HCT116 (cell line): ENCODE data around the gene LTBP1. TPM values are rescaled to one million over a fixed set of nuclear protein-coding genes. Genes with fewer than 3 reads are reported as not detected.

Experiments used
- ATAC-seq: fragments of 200-7000 bp; cut with Tn5 transposase; 2 replicates; pipeline ENCODE4 v1.9.1; 2020; ENCODE audit warnings: mild to moderate bottlenecking, moderate library complexity
- BruUV-seq: library from RNA; stranded (reverse); fragments of 400-500 nt; replicated peaks from 2 replicates; lab custom pipeline; 2021; lab: Mats Ljungman, UMichigan
- CTCF ChIA-PET: fragments of 300-600 bp; sonication (Branson Sonifier 250); formaldehyde crosslinking; loops from one replicate; lab custom pipeline; 2021; ENCODE audit warnings: antibody characterized with exemption; lab: Charles Lee
- POLR2A ChIA-PET: fragments of 300-600, 350-600 bp; sonication (Branson Sonifier 250); formaldehyde crosslinking; loops from one replicate; lab custom pipeline; 2021; ENCODE audit warnings: antibody characterized with exemption; lab: Charles Lee
- RAD21 ChIA-PET, 2 experiments: fragments of 300-600 bp; sonication (Branson Sonifier 250); formaldehyde crosslinking; loops; one replicate each; lab custom pipeline; 2023; ENCODE audit warnings: low total read pairs in 2 of 2; ENCODE audit not compliant: uncharacterized antibody in 2 of 2, unreplicated experiment in 2 of 2, low non-redundant PET in 1 of 2; lab: Charles Lee
- DNase-seq: peaks from one replicate; pipeline ENCODE4 v3.0.0-alpha.2; 2010; ENCODE audit warnings: low read depth, low spot score
- H2AFZ ChIP-seq: fragments of 200-600 bp; shearing (Covaris generic), sonication (generic); 2 replicates; pipeline ENCODE4 v1.6.1; 2017; ENCODE audit warnings: low read depth, mixed run types, mixed read lengths, antibody characterized with exemption, low read length; ENCODE audit not compliant: poor library complexity, severe bottlenecking
- H3K27ac ChIP-seq: 2 replicates; pipeline ENCODE4 v1.5.1; 2012; ENCODE audit warnings: low read depth, low read length
- H3K27me3 ChIP-seq: fragments of 200-600 bp; sonication (generic); 2 replicates; pipeline ENCODE4 v1.6.1; 2016; ENCODE audit warnings: mixed run types, low read length, mixed read lengths; ENCODE audit not compliant: insufficient read depth
- H3K36me3 ChIP-seq, 2 experiments: fragments of 200-500 bp in 1 of 2; fragments of 200-600 bp in 1 of 2; sonication (Bioruptor generic) in 1 of 2; sonication (generic) in 1 of 2; 2 replicates each; pipeline versions ENCODE4 v1.5.1 to v1.6.1; 2014 to 2016; ENCODE audit warnings: low read length in 2 of 2, inconsistent platforms in 1 of 2, mixed read lengths in 1 of 2, mixed run types in 1 of 2; ENCODE audit not compliant: insufficient read depth in 2 of 2, control insufficient read depth in 1 of 2
- H3K4me1 ChIP-seq, 2 experiments: fragments of 200-600 bp in 1 of 2; sonication (generic) in 1 of 2; 2 replicates each; pipeline versions ENCODE4 v1.5.1 to v1.6.1; 2012 to 2017; ENCODE audit warnings: low read length in 2 of 2, inconsistent platforms in 1 of 2, mild to moderate bottlenecking in 1 of 2, mixed read lengths in 1 of 2, mixed run types in 1 of 2, moderate library complexity in 1 of 2; ENCODE audit not compliant: insufficient read depth in 2 of 2, control insufficient read depth in 1 of 2
- H3K4me2 ChIP-seq: fragments of 200-600 bp; sonication (generic); 2 replicates; pipeline ENCODE4 v1.6.1; 2017; ENCODE audit warnings: mixed run types, low read length, mixed read lengths
- H3K4me3 ChIP-seq, 2 experiments: fragments of 200-600 bp in 1 of 2; sonication (generic) in 1 of 2; replicated peaks in 1 of 2; 2 replicates each; pipeline ENCODE4 v1.5.1; 2011 to 2016; ENCODE audit warnings: low read length in 2 of 2, control low read depth in 1 of 2, low read depth in 1 of 2, mild to moderate bottlenecking in 1 of 2, mixed read lengths in 1 of 2, mixed run types in 1 of 2
- H3K79me2 ChIP-seq: fragments of 200-600 bp; sonication (generic); 2 replicates; pipeline ENCODE4 v1.6.1; 2017; ENCODE audit warnings: mild to moderate bottlenecking, mixed run types, low read length, moderate library complexity, mixed read lengths; ENCODE audit not compliant: insufficient read depth
- H3K9ac ChIP-seq: fragments of 200-600 bp; sonication (generic); 2 replicates; pipeline ENCODE4 v1.6.1; 2016; ENCODE audit warnings: low read length, mixed read lengths
- H3K9me2 ChIP-seq: fragments of 200-600 bp; sonication (generic), shearing (Covaris generic); 2 replicates; pipeline ENCODE4 v1.6.1; 2017; ENCODE audit warnings: mixed run types, mild to moderate bottlenecking, moderate library complexity; ENCODE audit not compliant: insufficient read depth
- H3K9me3 ChIP-seq, 2 experiments: fragments of 200-500 bp in 1 of 2; fragments of 200-600 bp in 1 of 2; sonication (Bioruptor generic) in 1 of 2; sonication (generic) in 1 of 2; 2 replicates each; pipeline ENCODE4 v1.6.1; 2014 to 2017; ENCODE audit warnings: low read length in 2 of 2, mixed read lengths in 2 of 2, inconsistent platforms in 1 of 2, low read depth in 1 of 2, mild to moderate bottlenecking in 1 of 2, mixed run types in 1 of 2, moderate library complexity in 1 of 2; ENCODE audit not compliant: control insufficient read depth in 1 of 2, insufficient read depth in 1 of 2
- H4K20me1 ChIP-seq: fragments of 200-600 bp; sonication (generic), shearing (Covaris generic); 2 replicates; pipeline ENCODE4 v1.6.1; 2017; ENCODE audit warnings: mixed run types, mild to moderate bottlenecking, moderate library complexity; ENCODE audit not compliant: insufficient read depth
- CEBPB ChIP-seq: IDR thresholded peaks from 2 replicates; pipeline ENCODE4 v1.6.1; 2012; ENCODE audit warnings: low read depth
- EGR1 ChIP-seq: IDR thresholded peaks from 2 replicates; pipeline ENCODE4 v1.6.1; 2012; ENCODE audit warnings: low read depth
- ELF1 ChIP-seq: IDR thresholded peaks from 2 replicates; pipeline ENCODE4 v1.6.1; 2012; ENCODE audit warnings: low read depth, borderline replicate concordance
- EZH2 ChIP-seq: fragments of 200-600 bp; sonication (generic); IDR thresholded peaks from 2 replicates; pipeline ENCODE4 v1.6.1; 2017; ENCODE audit warnings: antibody characterized with exemption, mixed run types
- EZH2phosphoT487 ChIP-seq: fragments of 200-600 bp; IDR thresholded peaks from 2 replicates; pipeline ENCODE4 v1.6.1; 2018; ENCODE audit warnings: antibody characterized with exemption, borderline replicate concordance
- JUND ChIP-seq: IDR thresholded peaks from 2 replicates; pipeline ENCODE4 v1.6.1; 2012
- RAD21 ChIP-seq: IDR thresholded peaks from 2 replicates; pipeline ENCODE4 v1.6.1; 2012; ENCODE audit warnings: low read depth, mild to moderate bottlenecking
- SRF ChIP-seq: IDR thresholded peaks from 2 replicates; pipeline ENCODE4 v1.6.1; 2012; ENCODE audit warnings: low read depth
- TCF7L2 ChIP-seq: IDR thresholded peaks from 2 replicates; pipeline ENCODE4 v1.7.0; 2011; ENCODE audit warnings: borderline replicate concordance, inconsistent platforms; ENCODE audit not compliant: insufficient read depth, insufficient read length; ENCODE audit errors: extremely low read depth
- YY1 ChIP-seq: IDR thresholded peaks from 2 replicates; pipeline ENCODE4 v1.6.1; 2011; ENCODE audit warnings: low read length, low read depth, moderate library complexity, mild to moderate bottlenecking; ENCODE audit not compliant: insufficient replicate concordance; ENCODE audit errors: extremely low read depth
- ZNF274 ChIP-seq: fragments of 200-500 bp; sonication (Bioruptor generic); IDR thresholded peaks from 2 replicates; pipeline ENCODE4 v1.6.1; 2014; ENCODE audit warnings: mild to moderate bottlenecking, low read depth, low read length, inconsistent platforms
- intact Hi-C: fragments of 100-400 bp; cut with micrococcal nuclease; formaldehyde crosslinking; loops from 2 replicates; pipeline ENCODE4 v1.10.0; 2022
- total RNA-seq: library from RNA; stranded (reverse); gene quantifications from one replicate; pipeline ENCODE4 v1.2.1, GENCODE V29; 2021; ENCODE audit not compliant: unreplicated experiment
- TF ChIP-seq, protein P1 (sequence below): IDR thresholded peaks from 2 replicates; pipeline ENCODE4 v1.6.1; 2012
- TF ChIP-seq, protein P2 (sequence below): IDR thresholded peaks from 2 replicates; pipeline ENCODE4 v1.6.1; 2011; ENCODE audit warnings: mild to moderate bottlenecking, low read length, moderate library complexity; ENCODE audit not compliant: insufficient replicate concordance; ENCODE audit errors: extremely low read depth
- TF ChIP-seq, protein P3 (sequence below): IDR thresholded peaks from 2 replicates; pipeline ENCODE4 v1.6.1; 2012; ENCODE audit warnings: low read depth
- TF ChIP-seq, protein P4 (sequence below): IDR thresholded peaks from 2 replicates; pipeline ENCODE4 v1.6.1; 2012

Gene LTBP1
- total RNA-seq, 1 experiment from 2014 or later, result 5.1 TPM

DNA sequence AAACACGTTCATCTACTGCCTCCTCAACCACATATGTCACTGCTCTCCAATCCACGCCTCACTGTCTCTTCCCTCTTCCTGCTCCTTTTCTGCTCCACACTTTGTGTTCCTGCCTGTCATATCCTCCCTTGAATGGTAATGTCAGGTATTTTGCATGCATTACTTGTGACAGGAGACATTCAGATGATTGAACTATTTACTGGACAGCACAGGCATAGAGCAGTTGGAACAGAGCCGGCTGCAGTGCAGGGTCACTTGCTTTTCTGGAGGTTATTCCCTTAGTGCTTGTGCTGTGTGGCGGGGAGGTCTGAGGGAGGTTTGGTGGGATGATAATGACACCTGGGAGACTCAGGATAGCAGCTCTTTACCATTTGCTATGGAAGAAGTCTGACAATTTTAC, 93.8 kb downstream of the LTBP1 start:
- BruUV-seq, result no TSS peak
- Histone ChIP-seq H3K4me1 (no peaks in the 10 kb centered on the region), H4K20me1 (no peaks in the 10 kb centered on the region), H3K27me3 (no peaks in the 10 kb centered on the region), H2AFZ (no peak overlapping the region), H3K36me3 (no peaks in the 10 kb centered on the region), H3K4me3 (no peak overlapping the region), H3K79me2 (no peaks in the 10 kb centered on the region), H3K9ac (no peak overlapping the region), H3K4me2 (no peak overlapping the region), H3K9me2 (no peaks in the 10 kb centered on the region), H3K27ac (no peak overlapping the region), H3K9me3 (no peaks in the 10 kb centered on the region)
- DNase-seq (no peak), ATAC-seq (no peak)
- intact Hi-C loops, result no loop called here
- TF ChIP-seq CEBPB, result no peak
- CTCF ChIA-PET, result interaction anchor here (0.7 kb wide), 1 partner anchor 22 kb away, joined by 3 read pairs; no protein-coding TSS in a partner anchor
- POLR2A ChIA-PET, result no interaction called here
- RAD21 ChIA-PET, result no interaction called here

DNA sequence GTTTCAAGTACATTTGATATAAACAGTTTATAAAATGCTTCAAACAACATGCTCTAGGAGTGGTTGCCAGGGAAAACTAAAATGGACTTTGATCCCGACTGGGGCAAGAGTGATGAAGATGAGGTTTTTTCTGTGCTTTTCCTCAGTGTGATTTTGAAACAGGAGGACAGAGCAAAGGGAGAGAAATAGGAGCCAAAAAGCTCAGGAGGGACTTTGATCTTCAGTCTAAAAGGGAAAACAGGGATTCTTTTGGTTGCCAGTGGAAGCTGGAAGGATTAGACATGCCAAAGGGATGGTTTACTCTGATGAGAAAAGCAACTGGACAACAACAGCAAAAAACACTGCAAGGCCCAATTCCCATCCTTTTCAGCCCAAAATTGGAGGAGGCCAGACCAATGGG, 95.5 kb downstream of the LTBP1 start:
- Histone ChIP-seq H3K4me2 (no peak overlapping the region), H3K9ac (no peak overlapping the region), H3K9me2 (no peaks in the 10 kb centered on the region), H4K20me1 (no peaks in the 10 kb centered on the region), H3K4me1 (no peaks in the 10 kb centered on the region), H3K36me3 (no peaks in the 10 kb centered on the region), H3K27ac (no peak overlapping the region), H3K27me3 (no peaks in the 10 kb centered on the region), H3K4me3 (no peak overlapping the region), H2AFZ (no peak overlapping the region), H3K79me2 (no peaks in the 10 kb centered on the region), H3K9me3 (no peaks in the 10 kb centered on the region)
- RAD21 ChIA-PET, result interaction anchor here in 1 of 2 experiments (0.6 kb wide), 1 partner anchor 17 kb away, joined by 3 read pairs; no protein-coding TSS in a partner anchor
- POLR2A ChIA-PET, result no interaction called here
- CTCF ChIA-PET, result interaction anchor here (2.2 kb wide), 1 partner anchor 9 kb away, joined by 7 read pairs; no protein-coding TSS in a partner anchor
- no peak for ATAC-seq
- BruUV-seq, result no TSS peak
- no peak for DNase-seq
- intact Hi-C loops, result no loop called here
- TF ChIP-seq EZH2phosphoT487 (no peak), ZNF274 (no peak), EZH2 (no peak), ELF1 (no peak), CEBPB (no peak), RAD21 (no peak), YY1 (no peak), EGR1 (no peak), SRF (no peak), TCF7L2 (no peak), JUND (no peak)
- TF ChIP-seq, protein P1, sequence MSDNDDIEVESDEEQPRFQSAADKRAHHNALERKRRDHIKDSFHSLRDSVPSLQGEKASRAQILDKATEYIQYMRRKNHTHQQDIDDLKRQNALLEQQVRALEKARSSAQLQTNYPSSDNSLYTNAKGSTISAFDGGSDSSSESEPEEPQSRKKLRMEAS, result no peak
- TF ChIP-seq, protein P2, sequence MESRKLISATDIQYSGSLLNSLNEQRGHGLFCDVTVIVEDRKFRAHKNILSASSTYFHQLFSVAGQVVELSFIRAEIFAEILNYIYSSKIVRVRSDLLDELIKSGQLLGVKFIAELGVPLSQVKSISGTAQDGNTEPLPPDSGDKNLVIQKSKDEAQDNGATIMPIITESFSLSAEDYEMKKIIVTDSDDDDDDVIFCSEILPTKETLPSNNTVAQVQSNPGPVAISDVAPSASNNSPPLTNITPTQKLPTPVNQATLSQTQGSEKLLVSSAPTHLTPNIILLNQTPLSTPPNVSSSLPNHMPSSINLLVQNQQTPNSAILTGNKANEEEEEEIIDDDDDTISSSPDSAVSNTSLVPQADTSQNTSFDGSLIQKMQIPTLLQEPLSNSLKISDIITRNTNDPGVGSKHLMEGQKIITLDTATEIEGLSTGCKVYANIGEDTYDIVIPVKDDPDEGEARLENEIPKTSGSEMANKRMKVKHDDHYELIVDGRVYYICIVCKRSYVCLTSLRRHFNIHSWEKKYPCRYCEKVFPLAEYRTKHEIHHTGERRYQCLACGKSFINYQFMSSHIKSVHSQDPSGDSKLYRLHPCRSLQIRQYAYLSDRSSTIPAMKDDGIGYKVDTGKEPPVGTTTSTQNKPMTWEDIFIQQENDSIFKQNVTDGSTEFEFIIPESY, result no peak
- TF ChIP-seq, protein P3, sequence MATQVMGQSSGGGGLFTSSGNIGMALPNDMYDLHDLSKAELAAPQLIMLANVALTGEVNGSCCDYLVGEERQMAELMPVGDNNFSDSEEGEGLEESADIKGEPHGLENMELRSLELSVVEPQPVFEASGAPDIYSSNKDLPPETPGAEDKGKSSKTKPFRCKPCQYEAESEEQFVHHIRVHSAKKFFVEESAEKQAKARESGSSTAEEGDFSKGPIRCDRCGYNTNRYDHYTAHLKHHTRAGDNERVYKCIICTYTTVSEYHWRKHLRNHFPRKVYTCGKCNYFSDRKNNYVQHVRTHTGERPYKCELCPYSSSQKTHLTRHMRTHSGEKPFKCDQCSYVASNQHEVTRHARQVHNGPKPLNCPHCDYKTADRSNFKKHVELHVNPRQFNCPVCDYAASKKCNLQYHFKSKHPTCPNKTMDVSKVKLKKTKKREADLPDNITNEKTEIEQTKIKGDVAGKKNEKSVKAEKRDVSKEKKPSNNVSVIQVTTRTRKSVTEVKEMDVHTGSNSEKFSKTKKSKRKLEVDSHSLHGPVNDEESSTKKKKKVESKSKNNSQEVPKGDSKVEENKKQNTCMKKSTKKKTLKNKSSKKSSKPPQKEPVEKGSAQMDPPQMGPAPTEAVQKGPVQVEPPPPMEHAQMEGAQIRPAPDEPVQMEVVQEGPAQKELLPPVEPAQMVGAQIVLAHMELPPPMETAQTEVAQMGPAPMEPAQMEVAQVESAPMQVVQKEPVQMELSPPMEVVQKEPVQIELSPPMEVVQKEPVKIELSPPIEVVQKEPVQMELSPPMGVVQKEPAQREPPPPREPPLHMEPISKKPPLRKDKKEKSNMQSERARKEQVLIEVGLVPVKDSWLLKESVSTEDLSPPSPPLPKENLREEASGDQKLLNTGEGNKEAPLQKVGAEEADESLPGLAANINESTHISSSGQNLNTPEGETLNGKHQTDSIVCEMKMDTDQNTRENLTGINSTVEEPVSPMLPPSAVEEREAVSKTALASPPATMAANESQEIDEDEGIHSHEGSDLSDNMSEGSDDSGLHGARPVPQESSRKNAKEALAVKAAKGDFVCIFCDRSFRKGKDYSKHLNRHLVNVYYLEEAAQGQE, result no peak
- TF ChIP-seq, protein P4, sequence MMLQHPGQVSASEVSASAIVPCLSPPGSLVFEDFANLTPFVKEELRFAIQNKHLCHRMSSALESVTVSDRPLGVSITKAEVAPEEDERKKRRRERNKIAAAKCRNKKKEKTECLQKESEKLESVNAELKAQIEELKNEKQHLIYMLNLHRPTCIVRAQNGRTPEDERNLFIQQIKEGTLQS, result no peak
